Type B pancreatic cell (in vitro differentiated cells): ENCODE results near the gene RAB24. TPM values are rescaled to one million over a fixed set of nuclear protein-coding genes. Genes with fewer than 3 reads are reported as not detected.

Experiments
- DNase-seq: peaks from one replicate; pipeline ENCODE4 v3.0.0; 2021; ENCODE audit warnings: mixed read lengths; ENCODE audit not compliant: unreplicated experiment; ENCODE audit errors: extremely low spot score
- H3K27ac Mint-ChIP-seq: 2 replicates; pipeline ENCODE4 v1.8.0; 2021; ENCODE audit warnings: mild to moderate bottlenecking, mixed read lengths
- H3K27me3 Mint-ChIP-seq: 2 replicates; pipeline ENCODE4 v1.8.0; 2021; ENCODE audit warnings: mixed read lengths
- H3K36me3 Mint-ChIP-seq: 2 replicates; pipeline ENCODE4 v1.8.0; 2021; ENCODE audit warnings: mixed read lengths
- H3K4me1 Mint-ChIP-seq: one replicate; pipeline ENCODE4 v1.8.0; 2021; ENCODE audit warnings: mixed read lengths; ENCODE audit not compliant: unreplicated experiment
- H3K4me3 Mint-ChIP-seq: 2 replicates; pipeline ENCODE4 v1.8.0; 2021; ENCODE audit warnings: mild to moderate bottlenecking, mixed read lengths
- H3K9me3 Mint-ChIP-seq: 2 replicates; pipeline ENCODE4 v1.8.0; 2021; ENCODE audit warnings: mixed read lengths
- total RNA-seq: library from RNA; stranded (reverse); gene quantifications from 2 replicates; pipeline ENCODE4 v1.2.1, GENCODE V29; 2021; ENCODE audit warnings: low replicate concordance
- TF ChIP-seq, protein P1 (sequence below): fragments of 200-600 bp; sonication (generic); conservative IDR thresholded peaks from 2 replicates; pipeline ENCODE4 v1.5.0; 2021; ENCODE audit warnings: antibody characterized with exemption, mild to moderate bottlenecking

RAB24 gene
- total RNA-seq, 1 donor from 2014 or later = 42.6 TPM

DNA sequence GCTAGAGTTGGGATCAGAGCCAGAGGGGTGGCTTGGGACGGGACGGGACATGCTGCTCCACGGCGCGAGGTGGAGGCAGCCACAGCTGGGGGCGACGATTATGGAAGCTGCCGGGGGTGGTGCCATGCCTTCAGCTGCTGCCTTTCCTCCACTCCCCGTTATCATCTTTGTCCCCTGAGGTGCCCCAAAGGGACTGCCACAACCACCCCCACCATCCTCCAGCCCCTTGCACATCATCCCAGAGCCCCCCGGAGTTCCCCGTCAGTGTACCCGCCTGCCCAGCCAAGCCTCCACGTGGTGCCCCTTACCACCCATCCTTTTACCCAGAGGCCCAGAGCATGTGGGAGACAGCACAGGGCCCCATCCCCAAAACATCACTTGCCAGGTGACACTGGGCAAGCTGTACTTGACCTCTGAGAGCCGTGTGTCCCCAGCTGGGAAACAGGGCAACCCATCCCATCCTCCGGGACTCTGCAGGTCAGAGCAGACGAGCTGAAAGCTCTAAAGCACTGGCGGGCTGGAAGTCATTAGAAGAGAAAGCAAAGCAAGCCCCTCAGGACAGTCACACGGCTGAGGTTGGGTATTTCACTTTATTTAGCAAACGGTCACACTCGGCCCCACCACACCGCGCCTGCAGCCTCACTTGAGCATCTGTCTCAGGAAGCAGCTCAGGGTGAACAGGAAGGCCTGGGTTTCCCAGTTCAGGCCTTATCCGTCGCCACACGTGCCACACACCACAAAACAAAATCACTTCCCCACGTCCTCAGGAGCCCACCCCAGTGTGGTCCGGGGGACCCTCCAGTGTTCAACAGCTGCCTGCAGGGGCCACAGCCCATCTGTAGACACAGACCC, 27.7 kb upstream of the RAB24 start:
- TF ChIP-seq, protein P1, sequence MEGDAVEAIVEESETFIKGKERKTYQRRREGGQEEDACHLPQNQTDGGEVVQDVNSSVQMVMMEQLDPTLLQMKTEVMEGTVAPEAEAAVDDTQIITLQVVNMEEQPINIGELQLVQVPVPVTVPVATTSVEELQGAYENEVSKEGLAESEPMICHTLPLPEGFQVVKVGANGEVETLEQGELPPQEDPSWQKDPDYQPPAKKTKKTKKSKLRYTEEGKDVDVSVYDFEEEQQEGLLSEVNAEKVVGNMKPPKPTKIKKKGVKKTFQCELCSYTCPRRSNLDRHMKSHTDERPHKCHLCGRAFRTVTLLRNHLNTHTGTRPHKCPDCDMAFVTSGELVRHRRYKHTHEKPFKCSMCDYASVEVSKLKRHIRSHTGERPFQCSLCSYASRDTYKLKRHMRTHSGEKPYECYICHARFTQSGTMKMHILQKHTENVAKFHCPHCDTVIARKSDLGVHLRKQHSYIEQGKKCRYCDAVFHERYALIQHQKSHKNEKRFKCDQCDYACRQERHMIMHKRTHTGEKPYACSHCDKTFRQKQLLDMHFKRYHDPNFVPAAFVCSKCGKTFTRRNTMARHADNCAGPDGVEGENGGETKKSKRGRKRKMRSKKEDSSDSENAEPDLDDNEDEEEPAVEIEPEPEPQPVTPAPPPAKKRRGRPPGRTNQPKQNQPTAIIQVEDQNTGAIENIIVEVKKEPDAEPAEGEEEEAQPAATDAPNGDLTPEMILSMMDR = no peak
- Mint-ChIP-seq H3K36me3 (peaks cover 6% of the 10 kb centered on the region), H3K9me3 (no peaks in the 10 kb centered on the region), H3K4me1 (peaks cover 5% of the 10 kb centered on the region), H3K27ac (no peak overlapping the region), H3K4me3 (no peak overlapping the region), H3K27me3 (no peaks in the 10 kb centered on the region)
- DNase-seq = no peak

DNA sequence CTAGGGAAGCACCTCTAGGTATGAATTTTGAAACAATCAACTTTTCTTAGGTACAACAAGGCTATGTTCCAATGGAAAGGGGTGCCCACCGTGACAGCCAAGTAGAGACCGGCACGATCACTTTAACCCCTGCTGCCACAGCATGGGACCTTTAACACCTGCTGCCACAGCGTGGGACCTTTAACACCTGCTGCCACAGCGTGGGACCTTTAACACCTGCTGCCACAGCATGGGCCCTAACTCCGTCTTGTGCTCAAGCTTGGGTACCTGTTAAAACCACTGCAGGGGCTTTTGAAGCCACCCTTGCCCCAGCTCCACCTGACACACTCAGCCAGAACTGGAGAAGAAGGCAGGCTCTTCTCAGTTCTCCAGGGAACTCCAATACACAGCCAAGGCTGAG, 26.4 kb upstream of the RAB24 start:
- Mint-ChIP-seq H3K9me3 (no peaks in the 10 kb centered on the region), H3K4me3 (no peak overlapping the region), H3K27me3 (no peaks in the 10 kb centered on the region), H3K36me3 (peaks cover 9% of the 10 kb centered on the region), H3K4me1 (peaks cover 10% of the 10 kb centered on the region), H3K27ac (no peak overlapping the region)
- no peak for DNase-seq
- TF ChIP-seq, protein P1 = no peak

DNA sequence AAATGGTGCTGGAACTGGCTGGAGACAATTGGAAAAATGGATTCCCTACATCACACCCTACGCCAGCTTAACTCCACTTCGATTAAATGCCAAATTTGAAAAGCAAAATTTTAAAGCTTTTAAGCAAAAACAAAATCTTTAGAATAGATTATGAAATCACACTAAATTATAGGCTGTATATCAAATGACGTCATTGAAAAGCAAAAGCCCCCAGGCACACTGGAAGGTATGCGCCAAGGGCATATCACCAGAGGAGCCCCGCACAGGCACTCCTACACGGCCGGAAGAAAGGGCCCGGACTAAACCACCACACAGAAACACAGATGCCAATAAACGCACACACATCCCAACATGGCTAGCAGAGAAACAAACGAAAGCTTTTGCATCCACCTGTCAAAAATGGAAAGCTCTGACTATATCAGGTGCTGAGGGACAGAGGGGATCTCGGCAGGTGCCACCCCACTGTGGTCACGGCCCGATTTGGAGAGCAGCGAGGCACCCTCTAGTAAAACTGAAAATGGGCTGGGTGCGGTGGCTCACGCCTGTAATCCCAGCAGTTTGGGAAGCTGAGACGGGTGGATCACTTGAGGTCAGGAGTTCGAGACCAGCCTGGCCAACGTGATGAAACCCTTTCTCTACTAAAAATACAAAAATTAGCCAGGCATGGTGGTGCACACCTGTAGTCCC, 25.2 kb upstream of the RAB24 start:
- H3K36me3 Mint-ChIP-seq = peaks cover 10% of the 10 kb centered on the region
- peaks cover 14% of the 10 kb centered on the region for H3K4me1 Mint-ChIP-seq
- TF ChIP-seq, protein P1 = no peak
- no peak for DNase-seq
- no peaks in the 10 kb centered on the region for H3K27me3 Mint-ChIP-seq
- H3K4me3 Mint-ChIP-seq = no peak overlapping the region
- H3K27ac Mint-ChIP-seq = no peak overlapping the region
- no peaks in the 10 kb centered on the region for H3K9me3 Mint-ChIP-seq

GRCh38 chr5:177327539-177328522, 24.3 kb upstream of the RAB24 start:
- peaks cover 14% of the 10 kb centered on the region for H3K4me1 Mint-ChIP-seq
- H3K27ac Mint-ChIP-seq = peak overlapping the region; percentile 8
- peaks cover 11% of the 10 kb centered on the region for H3K36me3 Mint-ChIP-seq
- no peaks in the 10 kb centered on the region for H3K27me3 Mint-ChIP-seq
- no peak for DNase-seq
- TF ChIP-seq, protein P1 = no peak
- no peaks in the 10 kb centered on the region for H3K9me3 Mint-ChIP-seq
- H3K4me3 Mint-ChIP-seq = no peak overlapping the region

GRCh38 chr5:177325868-177326381, 22.4 kb upstream of the RAB24 start:
- H3K36me3 Mint-ChIP-seq = peaks cover 14% of the 10 kb centered on the region
- TF ChIP-seq, protein P1 = no peak
- peaks cover 14% of the 10 kb centered on the region for H3K4me1 Mint-ChIP-seq
- H3K27me3 Mint-ChIP-seq = no peaks in the 10 kb centered on the region
- H3K4me3 Mint-ChIP-seq = no peak overlapping the region
- peak overlapping the region; percentile 67 for H3K27ac Mint-ChIP-seq
- no peak for DNase-seq
- no peaks in the 10 kb centered on the region for H3K9me3 Mint-ChIP-seq
